ENCODE data around the gene USP14. TPM values are rescaled to one million over a fixed set of nuclear protein-coding genes. Genes with fewer than 3 reads are reported as not detected.

Gene USP14
- polyA plus RNA-seq, 1 donor from 2014 or later, result 41.7 TPM

DNA sequence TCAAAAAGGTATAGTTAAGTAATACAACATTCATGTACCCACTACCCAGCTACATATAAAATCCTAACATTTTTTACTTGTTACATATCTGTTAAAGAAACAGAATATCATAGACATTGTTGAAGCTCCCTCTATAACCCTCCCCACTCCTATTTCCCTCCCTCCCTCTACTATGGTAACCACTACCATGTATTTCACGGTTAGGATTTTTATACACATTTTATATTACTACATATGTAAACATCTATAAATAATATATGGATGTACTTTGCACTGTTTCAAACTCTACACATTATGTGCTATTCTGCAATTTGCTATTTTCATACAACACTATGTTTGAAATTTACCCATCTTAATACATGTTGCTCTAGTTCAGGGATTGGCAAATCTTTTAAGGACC, 73.2 kb downstream of the USP14 start:
- Histone ChIP-seq H3K9ac (ENCODE audit: low read length) (no peak overlapping the region), H3K79me2 (replicated peaks; ENCODE audit: insufficient read depth, low read length) (no peaks in the 10 kb centered on the region), H3K9me3 (ENCODE audit: low read length) (no peaks in the 10 kb centered on the region), H2AFZ (ENCODE audit: low read depth, low read length) (no peak overlapping the region), H4K20me1 (ENCODE audit: insufficient read depth) (no peaks in the 10 kb centered on the region), H3K27me3 (ENCODE audit: insufficient read depth, low read depth, low read length) (no peaks in the 10 kb centered on the region), H3K9me2 (ENCODE audit: insufficient read depth, low read length) (no peaks in the 10 kb centered on the region), H3K4me2 (ENCODE audit: low read length) (no peak overlapping the region), H3F3A (ENCODE audit: insufficient read depth, low read length, poor library complexity, severe bottlenecking) (no peaks in the 10 kb centered on the region), H3K27ac (ENCODE audit: low read length) (no peak overlapping the region), H3K36me3 (ENCODE audit: insufficient read depth, low read length) (peaks cover 4% of the 10 kb centered on the region), H3K4me3 (ENCODE audit: low read length) (no peak overlapping the region)
- TF ChIP-seq POLR2AphosphoS5 (IDR thresholded peaks at IDR 0.05), result no peak
- TF ChIP-seq EZH2 (IDR thresholded peaks at IDR 0.05; ENCODE audit: borderline replicate concordance, insufficient read depth, low read length, poor library complexity, severe bottlenecking), result no peak
- TF ChIP-seq, protein P1, sequence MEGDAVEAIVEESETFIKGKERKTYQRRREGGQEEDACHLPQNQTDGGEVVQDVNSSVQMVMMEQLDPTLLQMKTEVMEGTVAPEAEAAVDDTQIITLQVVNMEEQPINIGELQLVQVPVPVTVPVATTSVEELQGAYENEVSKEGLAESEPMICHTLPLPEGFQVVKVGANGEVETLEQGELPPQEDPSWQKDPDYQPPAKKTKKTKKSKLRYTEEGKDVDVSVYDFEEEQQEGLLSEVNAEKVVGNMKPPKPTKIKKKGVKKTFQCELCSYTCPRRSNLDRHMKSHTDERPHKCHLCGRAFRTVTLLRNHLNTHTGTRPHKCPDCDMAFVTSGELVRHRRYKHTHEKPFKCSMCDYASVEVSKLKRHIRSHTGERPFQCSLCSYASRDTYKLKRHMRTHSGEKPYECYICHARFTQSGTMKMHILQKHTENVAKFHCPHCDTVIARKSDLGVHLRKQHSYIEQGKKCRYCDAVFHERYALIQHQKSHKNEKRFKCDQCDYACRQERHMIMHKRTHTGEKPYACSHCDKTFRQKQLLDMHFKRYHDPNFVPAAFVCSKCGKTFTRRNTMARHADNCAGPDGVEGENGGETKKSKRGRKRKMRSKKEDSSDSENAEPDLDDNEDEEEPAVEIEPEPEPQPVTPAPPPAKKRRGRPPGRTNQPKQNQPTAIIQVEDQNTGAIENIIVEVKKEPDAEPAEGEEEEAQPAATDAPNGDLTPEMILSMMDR (IDR thresholded peaks at IDR 0.05; ENCODE audit: poor library complexity, severe bottlenecking), result no peak
- TF ChIP-seq RAD21 (conservative IDR thresholded peaks at IDR 0.05), result no peak
- TF ChIP-seq TAF1 (IDR thresholded peaks at IDR 0.05; ENCODE audit: low read depth), result no peak
- no peak for TF ChIP-seq EP300 (conservative IDR thresholded peaks at IDR 0.05; ENCODE audit: poor library complexity, severe bottlenecking)
- no peak for TF ChIP-seq SMC3 (conservative IDR thresholded peaks at IDR 0.05; ENCODE audit: poor library complexity)
- TF ChIP-seq, protein P2, sequence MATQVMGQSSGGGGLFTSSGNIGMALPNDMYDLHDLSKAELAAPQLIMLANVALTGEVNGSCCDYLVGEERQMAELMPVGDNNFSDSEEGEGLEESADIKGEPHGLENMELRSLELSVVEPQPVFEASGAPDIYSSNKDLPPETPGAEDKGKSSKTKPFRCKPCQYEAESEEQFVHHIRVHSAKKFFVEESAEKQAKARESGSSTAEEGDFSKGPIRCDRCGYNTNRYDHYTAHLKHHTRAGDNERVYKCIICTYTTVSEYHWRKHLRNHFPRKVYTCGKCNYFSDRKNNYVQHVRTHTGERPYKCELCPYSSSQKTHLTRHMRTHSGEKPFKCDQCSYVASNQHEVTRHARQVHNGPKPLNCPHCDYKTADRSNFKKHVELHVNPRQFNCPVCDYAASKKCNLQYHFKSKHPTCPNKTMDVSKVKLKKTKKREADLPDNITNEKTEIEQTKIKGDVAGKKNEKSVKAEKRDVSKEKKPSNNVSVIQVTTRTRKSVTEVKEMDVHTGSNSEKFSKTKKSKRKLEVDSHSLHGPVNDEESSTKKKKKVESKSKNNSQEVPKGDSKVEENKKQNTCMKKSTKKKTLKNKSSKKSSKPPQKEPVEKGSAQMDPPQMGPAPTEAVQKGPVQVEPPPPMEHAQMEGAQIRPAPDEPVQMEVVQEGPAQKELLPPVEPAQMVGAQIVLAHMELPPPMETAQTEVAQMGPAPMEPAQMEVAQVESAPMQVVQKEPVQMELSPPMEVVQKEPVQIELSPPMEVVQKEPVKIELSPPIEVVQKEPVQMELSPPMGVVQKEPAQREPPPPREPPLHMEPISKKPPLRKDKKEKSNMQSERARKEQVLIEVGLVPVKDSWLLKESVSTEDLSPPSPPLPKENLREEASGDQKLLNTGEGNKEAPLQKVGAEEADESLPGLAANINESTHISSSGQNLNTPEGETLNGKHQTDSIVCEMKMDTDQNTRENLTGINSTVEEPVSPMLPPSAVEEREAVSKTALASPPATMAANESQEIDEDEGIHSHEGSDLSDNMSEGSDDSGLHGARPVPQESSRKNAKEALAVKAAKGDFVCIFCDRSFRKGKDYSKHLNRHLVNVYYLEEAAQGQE (IDR thresholded peaks at IDR 0.05; ENCODE audit: borderline replicate concordance), result no peak
- no peak for TF ChIP-seq MXI1 (conservative IDR thresholded peaks at IDR 0.05; ENCODE audit: poor library complexity, severe bottlenecking)

DNA sequence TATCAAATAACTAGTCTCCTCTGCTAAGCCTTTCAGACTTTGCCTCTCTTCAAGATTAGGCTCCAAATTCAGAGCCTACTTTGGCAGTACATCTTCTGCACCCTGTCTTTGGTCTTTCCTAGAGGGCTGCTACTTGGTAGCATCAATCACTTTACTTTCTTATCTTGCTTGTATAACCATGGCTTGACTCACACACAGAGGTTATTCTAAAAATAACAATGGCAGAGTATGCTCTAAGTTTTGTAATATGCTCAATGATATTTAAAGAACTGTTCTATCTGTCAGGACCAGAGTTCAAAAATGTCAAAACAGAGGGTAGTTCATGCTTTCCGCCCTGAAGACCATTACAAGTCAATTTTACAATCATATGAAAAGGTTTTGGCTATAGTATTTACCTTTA, 81.8 kb downstream of the USP14 start:
- H3K9me2 ChIP-seq (ENCODE audit: insufficient read depth, low read length), result no peaks in the 10 kb centered on the region

More for the DNA sequence above, 81.8 kb downstream of the USP14 start:
- H3K9ac ChIP-seq (ENCODE audit: low read length), result no peak overlapping the region
- no peaks in the 10 kb centered on the region for H4K20me1 ChIP-seq (ENCODE audit: insufficient read depth)
- no peak overlapping the region for H3K4me2 ChIP-seq (ENCODE audit: low read length)
- H3F3A ChIP-seq (ENCODE audit: insufficient read depth, low read length, poor library complexity, severe bottlenecking), result no peaks in the 10 kb centered on the region
- no peak overlapping the region for H3K4me3 ChIP-seq (ENCODE audit: low read length)
- no peaks in the 10 kb centered on the region for H3K27me3 ChIP-seq (ENCODE audit: insufficient read depth, low read depth, low read length)
- no peak for TF ChIP-seq EP300 (conservative IDR thresholded peaks at IDR 0.05; ENCODE audit: poor library complexity, severe bottlenecking)
- TF ChIP-seq, protein P1 (IDR thresholded peaks at IDR 0.05; ENCODE audit: poor library complexity, severe bottlenecking), result no peak
- no peaks in the 10 kb centered on the region for H3K9me3 ChIP-seq (ENCODE audit: low read length)
- H3K27ac ChIP-seq (ENCODE audit: low read length), result no peak overlapping the region
- H3K79me2 ChIP-seq (replicated peaks; ENCODE audit: insufficient read depth, low read length), result no peaks in the 10 kb centered on the region
- no peak overlapping the region for H2AFZ ChIP-seq (ENCODE audit: low read depth, low read length)
- H3K36me3 ChIP-seq (ENCODE audit: insufficient read depth, low read length), result no peaks in the 10 kb centered on the region
